Measurements from ENCODE around the gene BANF2.

BANF2 gene

DNA sequence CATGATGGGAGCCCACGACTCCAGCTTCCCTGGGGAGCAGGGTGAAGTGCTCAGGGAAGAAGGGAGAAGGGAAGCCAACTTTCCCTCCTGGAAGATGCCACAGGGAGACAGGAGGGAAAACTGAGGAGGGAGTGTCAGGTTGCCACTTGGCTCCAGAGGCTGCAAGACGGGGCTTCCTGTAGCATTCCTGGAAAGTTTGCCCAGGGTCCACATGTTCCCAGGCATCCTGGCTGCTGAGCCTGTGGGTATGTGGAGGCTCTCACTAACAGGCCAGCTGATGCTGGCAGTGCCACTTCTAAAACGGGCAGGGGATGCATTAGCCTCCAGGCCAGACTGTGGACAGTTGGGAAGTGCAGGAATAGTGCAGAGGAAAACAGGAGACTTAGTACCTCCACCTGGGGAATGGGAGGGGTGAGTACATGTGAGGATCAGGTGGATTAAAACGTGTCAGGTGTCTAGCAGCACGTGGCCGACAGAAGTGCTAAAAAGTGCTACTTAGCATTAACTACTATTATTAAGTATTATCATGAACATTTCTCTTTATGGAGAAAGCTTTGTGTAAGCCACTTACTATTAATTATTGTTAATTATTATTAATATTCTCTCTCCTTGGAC lies 33.2 kb downstream of the BANF2 start:
- DNase-seq (ENCODE audit: low read depth in 1 of 2, low spot score in 1 of 2) = no peak

DNA sequence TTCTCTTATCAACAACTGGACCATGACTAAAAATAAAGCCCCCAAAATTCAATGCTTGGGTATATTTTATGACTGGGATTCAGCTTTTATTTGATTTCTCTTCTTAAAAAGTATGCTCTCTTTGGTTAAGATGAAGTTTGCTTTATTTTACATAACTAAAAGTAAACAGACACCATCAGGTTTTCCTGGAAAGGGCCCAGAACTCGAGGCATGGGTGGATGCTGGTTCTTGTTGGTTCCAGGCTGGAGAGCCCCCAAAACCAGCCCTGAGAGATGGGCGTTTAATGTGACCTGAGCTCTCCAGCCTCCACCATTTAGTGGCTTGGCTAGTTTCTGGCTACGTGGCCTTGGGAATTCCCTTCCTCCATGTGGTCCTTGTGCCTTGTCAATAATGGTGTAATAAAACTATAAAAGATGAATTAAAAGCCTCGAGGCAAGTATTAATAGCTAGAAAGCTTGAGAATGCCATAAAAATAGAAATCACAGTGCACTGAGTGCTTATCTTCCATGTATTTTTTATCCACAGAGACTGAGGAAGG lies 34.1 kb downstream of the BANF2 start:
- no peak for DNase-seq (ENCODE audit: low read depth in 1 of 2, low spot score in 1 of 2)

DNA sequence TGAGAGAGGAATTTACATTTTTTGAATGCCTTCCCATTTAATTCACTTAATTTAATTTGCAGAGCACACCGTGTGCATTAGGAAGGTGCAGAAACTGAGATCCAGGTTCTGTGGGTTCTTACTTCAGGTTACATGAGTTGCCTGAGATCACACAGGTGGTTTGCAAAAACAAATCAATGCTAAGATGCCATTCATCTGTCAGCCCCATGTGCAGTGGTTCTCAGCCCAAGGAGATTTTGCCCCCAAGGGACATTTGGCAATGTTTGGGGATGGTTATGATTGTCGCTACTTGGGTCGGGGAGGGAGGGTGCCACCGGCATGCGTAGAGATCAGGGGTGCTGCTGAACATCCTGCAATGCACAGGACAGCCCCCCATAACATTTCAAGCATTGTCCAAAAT lies 34.6 kb downstream of the BANF2 start:
- DNase-seq (ENCODE audit: low read depth in 1 of 2, low spot score in 1 of 2) = no peak

DNA sequence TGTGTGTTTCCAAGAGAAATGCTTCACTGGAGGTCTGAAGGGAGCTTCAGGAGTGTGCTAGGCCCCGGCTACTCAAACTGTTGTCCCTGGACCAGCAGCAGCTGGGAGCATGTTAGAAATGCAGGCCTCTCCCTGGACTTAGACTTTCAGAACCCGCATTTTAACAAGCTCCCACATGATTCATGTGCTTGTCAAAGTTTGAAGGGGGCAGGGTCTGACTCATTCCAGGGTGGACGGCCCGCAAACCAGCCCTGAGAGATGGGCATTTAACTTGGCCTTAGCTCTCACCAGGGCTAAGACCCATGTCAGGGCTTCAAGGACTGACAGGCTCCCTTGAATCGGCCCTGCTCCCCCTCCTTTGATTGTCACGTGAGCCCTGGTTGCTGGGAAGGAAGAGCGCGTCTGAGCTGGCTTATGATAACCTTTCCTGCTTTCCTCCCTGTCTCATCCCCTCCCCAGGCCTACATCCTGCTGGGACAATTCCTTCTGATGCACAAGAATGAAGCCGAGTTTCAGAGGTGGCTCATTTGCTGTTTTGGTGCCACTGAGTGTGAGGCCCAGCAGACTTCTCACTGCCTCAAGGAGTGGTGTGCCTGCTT lies 35.5 kb downstream of the BANF2 start:
- DNase-seq (ENCODE audit: low read depth in 1 of 2, low spot score in 1 of 2) = no peak

DNA sequence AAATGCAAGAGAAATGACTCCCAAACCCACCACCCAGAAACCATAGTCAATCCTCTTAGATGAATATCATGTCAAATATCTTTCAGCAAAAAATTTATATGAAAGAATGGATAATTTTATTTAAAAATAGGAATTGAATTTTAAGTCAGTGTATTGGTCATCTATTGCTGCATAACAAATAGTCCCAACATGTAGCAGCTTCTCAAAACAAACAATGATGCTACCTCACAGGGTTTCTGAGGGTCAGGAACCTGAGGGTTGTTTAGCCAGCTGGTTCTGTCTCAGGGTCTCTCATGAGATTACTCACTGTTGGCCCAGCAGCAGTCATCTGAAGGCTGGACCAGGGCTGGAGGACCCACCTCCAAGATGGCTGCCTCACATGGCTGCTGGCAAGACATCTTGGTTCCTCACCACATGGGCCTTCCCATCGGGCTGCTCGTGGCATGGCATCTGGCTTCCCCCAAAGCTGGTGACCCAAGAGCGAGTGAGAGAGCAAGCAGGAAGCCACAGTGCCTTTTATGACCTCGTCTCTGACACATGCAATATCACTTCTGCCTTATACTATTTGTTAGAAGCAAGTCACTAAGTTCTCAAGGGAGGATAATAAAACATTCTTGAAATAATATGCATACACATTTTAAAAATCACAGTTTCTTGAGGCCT lies 36.3 kb downstream of the BANF2 start:
- no peak for DNase-seq (ENCODE audit: low read depth in 1 of 2, low spot score in 1 of 2)

DNA sequence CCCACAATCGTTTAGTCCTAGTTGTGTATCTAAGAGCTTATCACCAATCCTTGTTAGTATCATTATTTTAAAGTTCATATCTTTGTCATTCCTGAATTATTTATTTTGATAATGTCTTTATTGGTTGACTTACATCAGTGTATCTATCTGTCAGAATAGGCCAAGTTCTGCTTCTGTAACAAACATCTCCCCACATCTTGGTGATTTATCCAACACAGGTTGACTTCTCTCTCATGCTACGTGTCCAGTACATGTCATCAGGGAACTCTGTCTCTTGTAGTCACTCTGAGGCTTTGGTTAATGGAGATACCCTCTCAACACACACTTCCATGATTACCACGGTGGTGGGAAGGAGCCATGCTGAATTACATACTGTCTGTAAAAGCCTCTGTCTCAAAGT lies 38.4 kb downstream of the BANF2 start:
- no peak for DNase-seq (ENCODE audit: low read depth in 1 of 2, low spot score in 1 of 2)

DNA sequence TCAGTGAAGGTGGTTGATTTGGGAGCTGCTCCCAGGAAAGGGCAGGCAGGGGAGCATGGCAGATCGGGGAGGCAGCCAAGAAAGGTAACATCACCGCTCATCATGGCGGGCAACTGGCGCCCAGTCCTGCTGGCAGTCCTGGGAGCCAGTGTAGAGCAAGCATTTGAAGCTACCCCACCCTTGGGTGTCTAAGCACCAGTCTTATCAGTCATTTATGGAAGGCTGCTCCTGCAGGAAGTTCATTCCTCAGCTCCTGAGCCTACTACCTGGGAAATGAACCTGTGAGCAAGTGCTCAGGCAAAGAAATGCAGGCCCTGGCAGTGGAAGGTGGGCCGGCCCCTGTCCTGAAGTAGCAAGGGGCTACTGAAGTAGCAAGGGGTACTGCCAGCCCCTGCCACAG lies 41.5 kb downstream of the BANF2 start:
- DNase-seq (ENCODE audit: low read depth in 1 of 2, low spot score in 1 of 2) = no peak

DNA sequence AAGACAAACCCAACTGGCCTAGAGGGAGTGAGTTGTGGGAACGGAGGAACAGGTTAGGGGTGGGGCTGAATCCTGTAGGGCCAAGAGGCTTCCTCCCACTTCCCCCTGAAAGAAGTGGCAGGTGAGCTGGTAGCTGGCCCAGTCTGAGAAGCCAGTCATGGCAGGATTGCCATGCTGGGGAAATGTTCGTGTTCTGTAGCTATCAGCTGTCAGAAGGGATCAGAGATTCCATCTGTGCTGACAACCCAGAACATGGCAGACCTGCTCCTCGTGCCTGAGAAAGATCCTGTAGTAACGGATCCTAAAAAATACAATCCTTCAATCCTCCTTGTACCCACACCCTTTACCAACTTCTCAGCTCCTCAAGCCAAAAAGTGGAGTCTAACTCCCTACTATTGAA lies 43.0 kb downstream of the BANF2 start:
- no peak for DNase-seq (ENCODE audit: low read depth in 1 of 2, low spot score in 1 of 2)

DNA sequence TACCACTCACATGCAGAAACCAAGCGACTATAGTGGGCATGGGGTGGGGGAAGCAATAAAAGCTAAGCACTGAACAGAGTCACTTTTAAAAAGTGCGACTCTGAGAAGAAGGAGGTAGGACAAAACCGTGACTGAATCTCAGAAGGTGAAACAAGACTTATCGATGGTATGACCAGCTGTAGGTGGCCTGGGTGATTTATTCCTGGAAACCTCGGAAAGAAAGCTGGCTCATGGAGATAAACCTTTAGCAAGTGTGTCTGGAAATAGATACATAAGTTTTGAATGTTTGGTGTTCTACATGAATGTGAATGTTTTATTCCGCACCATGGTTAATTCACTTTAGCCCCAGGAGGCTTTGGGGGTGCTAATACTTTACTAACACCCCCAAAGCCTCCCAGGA lies 43.9 kb downstream of the BANF2 start:
- DNase-seq (ENCODE audit: low read depth in 1 of 2, low spot score in 1 of 2) = no peak

DNA sequence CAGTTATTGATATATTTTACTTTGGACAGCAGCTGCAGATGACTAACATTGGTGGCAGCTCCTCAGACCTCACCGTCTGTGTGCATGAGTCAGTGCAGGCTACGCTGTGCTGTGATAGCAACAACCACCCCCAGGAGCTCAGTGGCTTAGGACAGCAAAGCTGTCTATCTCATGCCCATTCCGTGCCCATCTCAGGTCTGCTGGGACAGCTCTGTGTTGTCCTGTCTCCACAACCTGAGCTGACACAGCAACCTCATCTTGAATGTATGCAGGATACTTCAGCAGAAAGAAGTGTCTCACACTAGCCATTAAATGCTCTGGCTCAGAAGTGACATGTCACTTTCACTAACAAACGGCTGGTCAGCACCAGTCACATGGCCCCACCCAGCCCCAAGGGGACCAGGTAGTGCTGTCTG lies 47.7 kb downstream of the BANF2 start:
- no peak for DNase-seq (ENCODE audit: low read depth in 1 of 2, low spot score in 1 of 2)

DNA sequence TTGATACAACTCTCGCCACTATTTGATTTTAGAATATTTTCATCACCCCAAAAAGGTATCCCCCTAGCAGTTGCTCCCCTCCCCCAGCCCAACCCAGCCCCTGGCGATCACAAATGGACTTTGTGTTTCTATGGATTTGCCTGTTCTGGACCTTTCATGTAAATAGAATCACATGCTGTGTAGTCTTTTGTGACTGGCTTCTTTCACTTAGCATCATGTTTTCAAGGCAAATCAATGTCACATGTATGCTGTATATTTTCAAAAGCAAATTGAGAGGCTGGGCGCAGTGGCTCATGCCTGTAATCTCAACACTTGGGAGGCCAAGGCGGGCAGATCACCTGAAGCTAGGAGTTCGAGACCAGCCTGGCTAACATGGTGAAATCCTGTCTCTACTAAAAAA lies 48.5 kb downstream of the BANF2 start:
- DNase-seq (ENCODE audit: low read depth in 1 of 2, low spot score in 1 of 2) = no peak

DNA sequence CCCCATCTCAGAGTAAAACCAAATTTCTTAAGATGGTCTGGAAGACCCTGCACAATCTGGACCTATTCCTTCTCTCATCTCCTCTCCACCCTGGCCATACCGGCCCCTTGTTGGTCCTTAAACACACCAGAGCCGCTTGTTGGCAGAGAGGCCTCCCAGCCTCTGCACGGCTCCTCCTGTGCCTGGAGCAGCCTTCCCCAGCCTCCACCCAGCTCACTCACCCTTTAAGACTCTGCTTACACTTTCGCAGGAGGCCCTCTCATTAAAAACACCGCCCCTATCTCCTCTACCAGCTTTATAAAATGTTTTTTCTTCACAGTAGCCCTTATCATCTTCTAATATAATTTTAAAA lies 49.8 kb downstream of the BANF2 start:
- no peak for DNase-seq (ENCODE audit: low read depth in 1 of 2, low spot score in 1 of 2)

DNA sequence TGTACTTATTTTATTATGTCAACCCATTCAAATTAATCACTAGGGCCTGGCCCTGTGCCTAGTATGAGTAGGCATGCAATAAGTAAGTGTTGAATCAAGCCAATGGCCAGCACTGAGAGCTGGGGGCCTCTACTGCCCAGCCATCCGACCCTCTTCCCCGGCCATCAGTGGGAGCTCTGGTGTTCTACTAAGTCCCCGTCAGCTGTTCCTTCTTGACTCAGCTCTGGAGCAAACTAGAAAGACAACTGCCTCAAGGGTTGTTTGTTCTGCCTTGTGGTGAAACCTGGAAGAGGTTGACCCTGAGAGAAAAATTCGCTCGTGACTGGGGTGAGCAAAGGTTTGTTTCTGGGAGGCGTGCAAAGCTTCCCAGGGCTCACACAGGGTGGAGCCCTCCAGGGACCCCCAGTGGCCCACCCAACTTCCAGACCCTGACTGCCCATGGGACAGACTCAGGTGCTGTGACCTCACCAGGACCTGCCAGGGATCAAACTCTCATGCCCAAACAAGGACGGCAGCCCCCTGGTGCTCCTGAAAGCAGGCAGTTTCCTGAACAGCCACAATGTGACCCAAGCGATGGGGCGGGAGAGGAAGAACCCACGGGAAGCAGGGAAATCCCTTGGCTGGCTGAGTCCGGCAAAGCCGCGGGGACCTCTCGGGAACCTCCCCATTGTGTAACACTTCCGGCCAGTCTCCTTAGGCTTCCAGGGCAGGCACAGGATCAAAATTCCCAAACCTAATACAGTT lies 50.4 kb downstream of the BANF2 start:
- no peak for DNase-seq (ENCODE audit: low read depth in 1 of 2, low spot score in 1 of 2)

DNA sequence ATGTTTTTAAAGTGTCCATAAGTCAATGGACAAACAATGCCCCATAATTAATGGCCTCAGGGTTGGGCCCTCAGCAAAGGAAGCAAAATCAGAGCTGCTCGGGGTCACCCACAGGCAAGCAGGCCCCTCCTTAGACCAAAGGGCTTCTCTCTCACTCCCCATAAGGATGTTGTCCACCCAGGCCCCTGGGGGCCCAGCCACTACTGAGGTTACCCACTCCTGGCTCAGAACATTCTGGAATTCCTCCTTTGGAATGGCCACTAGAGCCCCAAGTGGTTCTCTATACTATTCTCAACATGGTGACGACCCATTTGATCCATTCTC lies 50.9 kb downstream of the BANF2 start:
- DNase-seq (ENCODE audit: low read depth in 1 of 2, low spot score in 1 of 2) = no peak

DNA sequence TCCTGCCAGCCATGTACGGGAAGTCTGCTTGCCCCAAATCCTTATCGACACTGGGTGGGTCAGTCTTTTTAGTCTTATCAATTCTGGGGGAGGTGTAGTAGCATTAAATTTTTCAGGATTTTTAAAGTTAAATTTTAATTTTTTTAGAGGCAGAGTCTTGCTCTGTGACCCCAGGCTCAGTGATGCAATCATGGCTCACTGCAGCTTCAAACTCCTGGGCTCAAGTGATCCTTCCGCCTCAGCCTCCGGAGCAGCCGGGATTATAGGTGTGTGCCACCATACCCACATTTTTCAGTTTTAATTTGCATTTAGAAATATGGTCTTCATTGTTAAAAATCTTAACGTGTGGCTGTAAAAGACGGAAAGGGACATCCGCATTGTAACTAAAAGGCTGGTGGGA lies 51.9 kb downstream of the BANF2 start:
- DNase-seq (ENCODE audit: low read depth in 1 of 2, low spot score in 1 of 2) = no peak

DNA sequence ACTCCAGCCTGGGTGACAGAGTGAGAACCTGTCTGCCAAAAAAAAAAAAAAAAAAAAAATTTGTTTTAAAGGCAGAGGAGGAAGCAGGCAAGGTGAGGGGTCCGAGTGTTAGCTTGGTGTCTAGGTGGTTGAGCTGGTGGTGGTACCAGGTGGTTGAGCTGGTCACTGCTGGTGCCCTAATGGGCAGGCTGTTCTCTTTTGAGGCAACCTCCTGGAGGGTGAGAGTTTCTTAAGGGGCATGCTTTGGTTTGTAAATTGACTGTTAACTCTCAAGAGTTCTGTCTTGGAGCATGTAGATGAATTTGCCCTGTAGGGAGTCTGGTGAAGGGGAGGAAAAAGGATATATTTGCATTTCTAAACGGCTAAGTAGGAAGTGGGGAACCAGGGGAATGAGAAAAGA lies 52.7 kb downstream of the BANF2 start:
- no peak for DNase-seq (ENCODE audit: low read depth in 1 of 2, low spot score in 1 of 2)

DNA sequence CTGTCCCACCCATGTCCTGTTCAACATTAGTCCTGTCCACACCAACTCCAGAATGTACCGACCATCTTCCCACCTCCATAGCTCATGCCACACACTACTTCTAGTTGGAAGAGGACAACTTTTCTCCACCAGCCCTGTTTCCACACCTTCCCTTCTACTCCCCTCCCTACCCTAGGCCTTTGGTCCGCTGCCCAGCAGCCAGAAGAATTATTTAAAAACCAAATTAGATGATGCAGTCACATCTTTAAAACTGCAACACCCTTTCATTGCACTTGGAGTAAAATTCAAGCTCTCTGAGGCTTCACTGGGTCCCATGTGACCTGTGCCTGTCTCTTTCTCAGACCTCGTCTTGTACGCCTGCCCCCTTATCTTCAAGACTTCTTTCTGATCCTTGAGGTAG lies 53.8 kb downstream of the BANF2 start:
- no peak for DNase-seq (ENCODE audit: low read depth in 1 of 2, low spot score in 1 of 2)

DNA sequence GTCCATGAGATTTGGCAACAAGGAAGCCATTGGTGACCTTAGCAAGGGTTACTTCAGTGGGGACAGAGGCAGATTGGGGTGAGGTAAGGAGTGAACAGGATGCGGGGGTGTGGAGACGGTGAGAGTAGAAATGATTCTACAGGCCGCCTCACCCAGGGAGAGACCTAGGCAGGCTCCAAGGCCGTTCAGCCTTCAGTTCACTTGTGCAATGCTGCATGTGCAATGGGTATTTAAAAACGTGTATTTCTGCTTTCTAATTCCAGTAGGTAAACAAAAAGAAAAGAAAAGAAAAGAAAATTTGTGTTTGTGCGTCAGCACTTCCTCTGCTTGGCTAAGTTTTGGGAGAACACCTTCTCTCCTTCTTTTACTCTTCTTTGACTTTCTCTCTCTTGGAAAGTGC lies 56.8 kb downstream of the BANF2 start:
- no peak for DNase-seq (ENCODE audit: low read depth in 1 of 2, low spot score in 1 of 2)

DNA sequence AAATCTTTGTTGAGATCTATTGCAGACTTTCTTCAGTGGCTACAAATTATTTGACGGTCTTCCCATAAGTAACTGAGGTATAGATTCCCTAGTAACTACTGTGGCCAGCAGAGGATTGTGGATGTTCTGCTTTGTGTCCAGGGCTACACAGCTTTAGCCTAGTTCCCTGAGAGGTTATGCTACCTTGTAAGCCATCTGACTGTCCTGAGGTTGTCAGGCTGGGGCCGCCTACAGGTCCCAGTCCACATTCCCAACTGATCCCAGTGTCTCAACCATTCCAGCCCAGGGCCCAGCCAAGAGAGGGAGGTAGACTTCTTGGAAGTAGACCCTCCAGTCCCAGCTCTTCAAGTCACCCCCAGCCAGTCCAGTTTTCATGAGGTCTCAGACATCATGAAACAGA lies 57.7 kb downstream of the BANF2 start:
- DNase-seq (ENCODE audit: low read depth in 1 of 2, low spot score in 1 of 2) = no peak

DNA sequence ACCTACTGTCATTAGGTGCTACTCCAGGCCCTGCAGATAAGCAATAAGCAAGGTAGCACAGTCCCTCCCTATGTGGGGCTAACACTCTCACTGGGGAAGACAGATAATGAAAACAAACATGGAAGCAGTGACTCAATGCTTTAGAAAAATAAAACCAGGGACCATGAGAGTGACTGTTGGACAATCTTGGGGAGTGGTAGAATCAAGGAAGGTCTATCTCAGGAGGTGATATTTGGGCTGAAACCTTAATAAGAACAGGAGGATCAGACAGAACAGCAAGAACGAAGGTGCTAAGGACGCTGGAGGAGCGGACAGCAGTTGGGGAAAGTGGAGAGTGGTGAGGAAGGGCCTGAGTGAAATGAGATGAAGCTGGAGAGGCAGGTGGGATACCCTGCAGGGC lies 58.2 kb downstream of the BANF2 start:
- no peak for DNase-seq (ENCODE audit: low read depth in 1 of 2, low spot score in 1 of 2)

DNA sequence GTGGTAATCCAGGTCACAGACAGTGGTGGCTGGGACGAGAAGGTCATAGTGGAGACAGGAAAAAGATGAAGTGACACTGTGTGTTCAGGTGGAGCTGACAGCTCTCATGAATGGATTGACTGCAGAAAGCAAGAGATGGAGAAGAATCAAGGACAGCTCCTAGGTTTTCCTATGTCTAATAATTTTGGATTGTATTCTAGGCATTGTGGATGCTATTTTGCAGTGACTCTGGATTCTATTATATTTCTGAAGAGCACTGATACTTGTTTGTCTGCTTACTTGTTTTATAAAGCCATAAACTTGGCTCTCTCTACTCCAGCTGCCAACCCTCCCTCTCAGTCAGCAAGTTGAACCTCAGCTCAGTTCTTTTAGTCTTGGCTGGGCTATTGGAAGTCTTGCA lies 58.7 kb downstream of the BANF2 start:
- no peak for DNase-seq (ENCODE audit: low read depth in 1 of 2, low spot score in 1 of 2)

DNA sequence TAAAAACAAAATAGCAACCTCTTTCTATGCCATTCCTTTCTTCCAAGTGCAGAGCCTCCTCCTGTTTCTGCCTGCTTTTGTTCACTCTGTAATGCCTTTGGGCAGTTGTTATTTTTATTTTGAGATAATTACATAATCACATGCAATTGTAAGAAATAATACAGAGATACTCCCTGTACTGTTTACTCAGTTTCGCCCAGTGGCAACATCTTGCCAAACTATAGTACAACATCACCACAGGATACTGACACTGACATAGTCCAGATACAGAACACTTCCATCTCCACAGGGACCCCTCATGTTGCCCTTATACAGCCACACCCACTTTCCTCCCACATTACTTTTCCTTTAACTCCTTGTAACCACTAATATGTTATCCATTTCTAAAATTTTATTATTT lies 59.7 kb downstream of the BANF2 start:
- no peak for DNase-seq (ENCODE audit: low read depth in 1 of 2, low spot score in 1 of 2)

All from stimulated activated CD4-positive, alpha-beta T cell treated with anti-CD3 and anti-CD28 coated beads, Interleukin-15, amount 100 ng/mL, for 1 hour (primary cell).